Activated T-helper 9 cell treated with anti-CD3 and anti-CD28 coated beads, Interleukin-2, amount 50 U/mL, for 16 hours (primary cell): ENCODE results near the gene VAMP4.
"Not testable (repeated sequence)": the region's sequence is repeated elsewhere in the genome, so short reads cannot be mapped to it uniquely, and the experiment has no call there.

Experiments
- DNase-seq: peaks from one replicate; pipeline ENCODE4 v3.0.0-alpha.2; 2020; ENCODE audit warnings: low read depth

Gene VAMP4

GRCh38 chr1:171751221-171751620 lies 9.4 kb upstream of the VAMP4 start:
- no peak for DNase-seq

DNA sequence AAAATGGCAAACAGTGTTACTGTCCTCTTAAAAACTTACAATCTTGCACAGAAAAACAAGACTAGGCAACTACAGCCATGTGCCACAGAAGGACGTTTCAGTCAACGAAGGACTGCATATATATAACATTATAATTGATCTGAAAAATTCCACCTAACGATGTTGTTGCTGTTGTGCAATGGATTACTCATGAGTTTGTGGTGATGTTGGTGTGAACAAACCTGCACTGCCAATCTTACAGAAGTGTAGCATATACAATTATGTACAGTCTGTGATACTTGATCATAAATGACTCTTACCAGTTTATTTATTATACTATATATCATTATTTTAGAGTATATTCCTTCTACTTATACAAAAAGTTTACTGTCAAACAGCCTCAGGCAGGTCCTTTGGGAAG lies 6.8 kb upstream of the VAMP4 start:
- no peak for DNase-seq

DNA sequence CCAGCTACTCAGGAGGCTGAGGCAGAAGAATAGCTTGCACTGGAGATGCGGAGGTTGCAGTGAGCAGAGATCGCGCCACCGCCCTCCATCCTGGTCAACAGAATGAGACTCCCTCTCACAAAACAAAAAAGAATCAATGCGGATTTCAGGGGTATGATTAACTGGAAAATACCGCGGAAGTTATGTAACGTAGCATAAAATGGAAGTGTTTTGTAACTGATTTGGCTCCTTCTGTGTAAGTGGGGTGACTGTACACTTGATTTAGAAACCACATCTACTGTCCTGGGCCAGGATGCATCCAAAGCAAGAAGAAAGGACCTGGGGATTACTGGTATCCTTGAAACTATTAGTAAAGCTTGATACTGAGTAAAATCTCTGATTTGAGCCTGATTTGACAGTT lies 3.1 kb upstream of the VAMP4 start:
- DNase-seq = no peak

- DNase-seq = no peak
Measured at GRCh38 chr1:171743081-171743870, 1.4 kb upstream of the VAMP4 start.

- DNase-seq = no peak
Measured at GRCh38 chr1:171742577-171742922, 685 bp upstream of the VAMP4 start.

- peak; percentile 19 for DNase-seq
Measured at GRCh38 chr1:171740987-171741871, 636 bp downstream of the VAMP4 start.

DNA sequence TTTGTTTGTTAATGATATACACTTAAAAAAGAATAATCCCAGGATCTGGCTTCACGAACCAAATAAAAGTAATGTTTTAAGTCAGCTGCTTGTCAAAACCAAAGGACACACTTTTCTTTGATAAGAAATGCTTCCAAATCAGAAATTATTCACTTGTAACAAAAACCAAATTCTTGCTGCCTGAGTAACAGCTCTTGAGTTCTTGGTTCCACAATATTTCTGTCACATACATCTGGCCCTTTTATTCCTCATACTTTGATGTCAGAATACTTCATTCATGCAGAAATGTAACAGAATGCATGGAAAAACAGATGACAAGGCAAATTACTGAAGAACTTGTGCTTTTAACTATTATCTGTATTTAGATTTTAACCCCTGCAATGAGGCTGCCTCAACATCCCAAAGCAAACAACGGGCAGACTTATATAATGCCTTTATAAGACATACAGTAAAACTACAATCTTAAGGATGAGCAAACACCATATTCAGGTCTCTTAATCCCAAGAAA lies 1.5 kb downstream of the VAMP4 start:
- no peak for DNase-seq

DNA sequence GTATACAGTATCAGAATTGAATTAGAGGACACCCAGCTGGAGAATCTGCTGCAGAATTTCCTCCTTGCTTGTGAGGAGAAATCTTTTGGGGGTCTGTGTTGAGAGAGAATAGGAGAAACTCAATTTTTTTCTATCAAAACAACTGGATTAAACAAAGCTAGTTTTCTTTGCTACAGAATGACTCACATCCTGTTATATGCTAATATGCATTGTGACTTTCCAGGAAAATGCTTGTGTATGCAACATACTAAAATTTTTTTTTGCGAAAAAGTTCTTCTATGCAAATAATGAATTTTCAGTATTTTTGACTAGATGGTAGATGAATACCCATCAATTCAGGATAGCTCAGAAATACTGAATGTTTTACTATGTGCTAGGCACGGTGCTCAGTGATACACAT lies 2.2 kb downstream of the VAMP4 start:
- no peak for DNase-seq

- DNase-seq = no peak
Measured at GRCh38 chr1:171738911-171739310, 3.0 kb downstream of the VAMP4 start.

- no peak for DNase-seq
Measured at GRCh38 chr1:171736196-171736595, 5.7 kb downstream of the VAMP4 start.

GRCh38 chr1:171730052-171730451 lies 11.8 kb downstream of the VAMP4 start:
- DNase-seq = no peak

GRCh38 chr1:171727778-171728177 lies 14.1 kb downstream of the VAMP4 start:
- DNase-seq = no peak

GRCh38 chr1:171723180-171723579 lies 18.7 kb downstream of the VAMP4 start:
- DNase-seq = not testable (repeated sequence)

- DNase-seq = no peak
Measured at GRCh38 chr1:171718848-171719247, 23.0 kb downstream of the VAMP4 start.

DNA sequence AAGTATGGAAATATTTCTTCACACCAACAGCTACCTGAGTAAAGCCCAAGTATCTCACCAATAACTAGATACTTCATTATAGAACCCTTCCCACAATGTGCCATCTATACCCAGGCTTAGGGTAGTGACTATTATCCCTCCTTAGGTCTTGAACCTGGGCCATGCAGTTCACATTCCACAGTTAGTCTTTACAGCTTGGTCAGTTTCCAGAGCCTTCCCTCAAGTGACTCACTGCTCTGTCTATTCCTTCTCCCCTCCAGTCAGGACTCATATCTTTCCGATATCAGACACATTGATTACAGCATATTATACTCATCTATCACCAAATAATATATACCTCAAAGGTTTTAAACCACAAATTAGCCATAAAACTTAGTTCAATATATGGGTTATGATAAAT lies 23.6 kb downstream of the VAMP4 start:
- no peak for DNase-seq

DNA sequence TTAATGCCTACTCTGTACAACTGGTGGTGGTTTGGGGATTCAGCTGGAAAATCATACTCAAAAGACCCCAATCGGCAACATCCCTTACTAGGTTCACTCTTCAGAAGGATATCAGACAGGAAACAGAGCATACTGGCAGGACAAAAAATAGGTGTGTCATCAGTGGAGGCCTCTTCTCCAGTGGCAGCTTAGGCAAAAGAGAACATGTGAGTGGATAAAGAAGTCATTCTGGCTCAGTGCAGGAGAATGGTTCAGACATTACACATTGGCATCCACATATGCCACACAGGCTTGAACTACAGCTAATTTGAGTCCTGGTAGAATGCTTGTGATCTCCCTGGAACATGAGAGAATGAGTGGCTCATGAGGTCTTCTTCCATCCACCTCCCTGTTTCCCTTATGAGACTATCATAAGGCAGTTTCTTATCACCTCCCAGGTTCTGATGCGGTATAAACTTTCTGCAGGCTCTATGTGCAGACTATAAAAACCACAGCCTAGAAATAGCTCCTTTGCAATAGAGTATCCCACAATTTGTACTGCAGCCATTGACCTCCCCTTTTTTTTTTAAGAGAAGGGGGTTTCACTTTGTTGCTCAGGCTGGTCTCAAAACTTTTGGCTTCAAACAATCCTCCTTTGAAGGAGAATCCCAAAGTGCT lies 24.7 kb downstream of the VAMP4 start:
- no peak for DNase-seq

- DNase-seq = no peak
Measured at GRCh38 chr1:171716616-171717015, 25.2 kb downstream of the VAMP4 start.

DNA sequence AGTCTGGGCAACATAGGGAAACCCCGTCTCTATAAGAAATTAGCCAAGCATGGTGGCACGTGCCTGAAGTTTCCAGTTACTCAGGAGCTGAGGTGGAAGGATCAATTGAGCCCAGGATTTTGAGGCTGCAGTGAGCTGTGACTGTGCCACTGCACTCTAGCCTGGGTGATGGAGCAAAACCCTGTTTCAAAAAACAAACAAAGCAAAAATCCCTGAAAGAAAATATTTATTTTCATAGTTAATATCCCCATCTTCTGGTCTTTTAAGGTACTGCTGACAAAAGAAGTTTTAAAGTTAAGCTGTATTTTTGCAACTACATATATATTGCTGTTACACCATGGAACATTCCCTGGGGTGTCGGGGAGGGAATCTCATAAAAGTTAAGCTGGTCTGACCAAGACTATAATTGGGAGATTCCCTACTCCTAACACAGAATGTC lies 26.0 kb downstream of the VAMP4 start:
- DNase-seq = no peak

GRCh38 chr1:171712341-171712740 lies 29.5 kb downstream of the VAMP4 start:
- DNase-seq = no peak

GRCh38 chr1:171711643-171712042 lies 30.2 kb downstream of the VAMP4 start:
- DNase-seq = no peak

DNA sequence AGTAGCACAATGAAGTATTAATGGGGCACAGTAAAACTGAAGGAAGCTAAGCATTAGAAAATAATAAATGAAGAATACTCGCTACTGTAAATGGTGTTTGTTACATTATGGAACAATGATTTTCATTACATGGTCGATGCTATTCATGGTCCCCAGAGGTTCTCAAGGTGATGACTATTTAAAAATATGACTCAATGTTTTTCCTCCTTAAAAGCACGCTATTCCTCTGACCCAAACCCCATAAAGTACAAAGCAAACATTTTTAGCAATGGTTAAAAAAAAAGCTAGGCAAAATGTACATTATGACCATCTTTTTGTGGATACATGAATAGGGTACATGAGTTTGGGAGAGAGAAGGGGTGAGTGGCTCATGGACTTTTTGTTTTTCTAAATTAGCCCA lies 34.3 kb downstream of the VAMP4 start:
- DNase-seq = no peak

GRCh38 chr1:171702598-171702997 lies 39.3 kb downstream of the VAMP4 start:
- DNase-seq = no peak

- DNase-seq = no peak
Measured at GRCh38 chr1:171699531-171699930, 42.3 kb downstream of the VAMP4 start.
